ENCODE data around the gene FICD.
A peak's percentile ranks its signal among the peaks of the same experiment; 100 is the strongest.

Gene FICD

GRCh38 chr12:108507971-108508642 lies 7.0 kb upstream of the FICD start:
- H3K4me3 ChIP-seq (ENCODE audit: low read depth in 1 of 2, low read length in 2 of 2), result no peak overlapping the region
- H3K4me1 ChIP-seq (ENCODE audit: insufficient read depth, low read length), result no peaks in the 10 kb centered on the region
- H3K9ac ChIP-seq (ENCODE audit: low read length), result no peak overlapping the region
- no peak overlapping the region for H3K27ac ChIP-seq (ENCODE audit: low read depth, low read length)
- H3K36me3 ChIP-seq (ENCODE audit: insufficient read depth, low read length), result no peaks in the 10 kb centered on the region
- no peaks in the 10 kb centered on the region for H3K9me3 ChIP-seq (ENCODE audit: low read length)
- no peaks in the 10 kb centered on the region for H3K27me3 ChIP-seq (ENCODE audit: control insufficient read depth in 1 of 2, insufficient read depth in 2 of 2, low read length in 2 of 2)

GRCh38 chr12:108509806-108510205 lies 5.3 kb upstream of the FICD start:
- Histone ChIP-seq H3K4me1 (ENCODE audit: insufficient read depth, low read length) (no peaks in the 10 kb centered on the region), H3K36me3 (ENCODE audit: insufficient read depth, low read length) (no peaks in the 10 kb centered on the region), H3K9ac (ENCODE audit: low read length) (no peak overlapping the region), H3K9me3 (ENCODE audit: low read length) (no peaks in the 10 kb centered on the region), H3K27ac (ENCODE audit: low read depth, low read length) (no peak overlapping the region), H3K4me3 (ENCODE audit: low read depth in 1 of 2, low read length in 2 of 2) (no peak overlapping the region), H3K27me3 (ENCODE audit: control insufficient read depth in 1 of 2, insufficient read depth in 2 of 2, low read length in 2 of 2) (no peaks in the 10 kb centered on the region)

- Histone ChIP-seq H3K4me3 (ENCODE audit: low read depth in 1 of 2, low read length in 2 of 2) (no peak overlapping the region), H3K36me3 (ENCODE audit: insufficient read depth, low read length) (no peaks in the 10 kb centered on the region), H3K4me1 (ENCODE audit: insufficient read depth, low read length) (peaks cover 4% of the 10 kb centered on the region), H3K9ac (ENCODE audit: low read length) (no peak overlapping the region), H3K9me3 (ENCODE audit: low read length) (no peaks in the 10 kb centered on the region), H3K27me3 (ENCODE audit: control insufficient read depth in 1 of 2, insufficient read depth in 2 of 2, low read length in 2 of 2) (no peaks in the 10 kb centered on the region), H3K27ac (ENCODE audit: low read depth, low read length) (no peak overlapping the region)
Observed at GRCh38 chr12:108510836-108511235, 4.2 kb upstream of the FICD start.

GRCh38 chr12:108511633-108512540 lies 3.2 kb upstream of the FICD start:
- peaks cover 12% of the 10 kb centered on the region for H3K4me1 ChIP-seq (ENCODE audit: insufficient read depth, low read length)
- H3K36me3 ChIP-seq (ENCODE audit: insufficient read depth, low read length), result no peaks in the 10 kb centered on the region
- no peak overlapping the region for H3K27ac ChIP-seq (ENCODE audit: low read depth, low read length)
- H3K27me3 ChIP-seq (ENCODE audit: control insufficient read depth in 1 of 2, insufficient read depth in 2 of 2, low read length in 2 of 2), result no peaks in the 10 kb centered on the region
- H3K9ac ChIP-seq (ENCODE audit: low read length), result no peak overlapping the region
- no peak overlapping the region for H3K4me3 ChIP-seq (ENCODE audit: low read depth in 1 of 2, low read length in 2 of 2)
- H3K9me3 ChIP-seq (ENCODE audit: low read length), result no peaks in the 10 kb centered on the region

GRCh38 chr12:108514468-108514972 lies 557 bp upstream of the FICD start:
- peaks cover 19% of the 10 kb centered on the region for H3K36me3 ChIP-seq (ENCODE audit: insufficient read depth, low read length)
- H3K9ac ChIP-seq (ENCODE audit: low read length), result no peak overlapping the region
- peaks cover 12% of the 10 kb centered on the region for H3K4me1 ChIP-seq (ENCODE audit: insufficient read depth, low read length)
- H3K9me3 ChIP-seq (ENCODE audit: low read length), result no peaks in the 10 kb centered on the region
- peak overlapping the region in 1 of 2 donors; percentile 92 for H3K4me3 ChIP-seq (ENCODE audit: low read depth in 1 of 2, low read length in 2 of 2)
- no peak overlapping the region for H3K27ac ChIP-seq (ENCODE audit: low read depth, low read length)
- H3K27me3 ChIP-seq (ENCODE audit: control insufficient read depth in 1 of 2, insufficient read depth in 2 of 2, low read length in 2 of 2), result no peaks in the 10 kb centered on the region

GRCh38 chr12:108515916-108516315 lies 839 bp downstream of the FICD start:
- Histone ChIP-seq H3K9ac (ENCODE audit: low read length) (peak overlapping the region; percentile 71), H3K4me3 (ENCODE audit: low read depth in 1 of 2, low read length in 2 of 2) (peak overlapping the region; percentile 83 to 92), H3K36me3 (ENCODE audit: insufficient read depth, low read length) (peaks cover 28% of the 10 kb centered on the region), H3K4me1 (ENCODE audit: insufficient read depth, low read length) (peaks cover 12% of the 10 kb centered on the region), H3K27ac (ENCODE audit: low read depth, low read length) (peak overlapping the region; percentile 74), H3K27me3 (ENCODE audit: control insufficient read depth in 1 of 2, insufficient read depth in 2 of 2, low read length in 2 of 2) (no peaks in the 10 kb centered on the region), H3K9me3 (ENCODE audit: low read length) (no peaks in the 10 kb centered on the region)

- H3K9me3 ChIP-seq (ENCODE audit: low read length), result no peaks in the 10 kb centered on the region
- peaks cover 12% of the 10 kb centered on the region for H3K4me1 ChIP-seq (ENCODE audit: insufficient read depth, low read length)
- peaks cover 36% of the 10 kb centered on the region for H3K36me3 ChIP-seq (ENCODE audit: insufficient read depth, low read length)
- H3K9ac ChIP-seq (ENCODE audit: low read length), result peak overlapping the region; percentile 71
- no peak overlapping the region for H3K27ac ChIP-seq (ENCODE audit: low read depth, low read length)
- H3K4me3 ChIP-seq (ENCODE audit: low read depth in 1 of 2, low read length in 2 of 2), result no peak overlapping the region
- no peaks in the 10 kb centered on the region for H3K27me3 ChIP-seq (ENCODE audit: control insufficient read depth in 1 of 2, insufficient read depth in 2 of 2, low read length in 2 of 2)
Observed at GRCh38 chr12:108516511-108517275, 1.6 kb downstream of the FICD start.

GRCh38 chr12:108517288-108518100 lies 2.4 kb downstream of the FICD start:
- Histone ChIP-seq H3K27me3 (ENCODE audit: control insufficient read depth in 1 of 2, insufficient read depth in 2 of 2, low read length in 2 of 2) (no peaks in the 10 kb centered on the region), H3K27ac (ENCODE audit: low read depth, low read length) (no peak overlapping the region), H3K36me3 (ENCODE audit: insufficient read depth, low read length) (peaks cover 42% of the 10 kb centered on the region), H3K4me3 (ENCODE audit: low read depth in 1 of 2, low read length in 2 of 2) (no peak overlapping the region), H3K4me1 (ENCODE audit: insufficient read depth, low read length) (peaks cover 12% of the 10 kb centered on the region), H3K9ac (ENCODE audit: low read length) (no peak overlapping the region), H3K9me3 (ENCODE audit: low read length) (no peaks in the 10 kb centered on the region)

- no peak overlapping the region for H3K4me3 ChIP-seq (ENCODE audit: low read depth in 1 of 2, low read length in 2 of 2)
- no peak overlapping the region for H3K27ac ChIP-seq (ENCODE audit: low read depth, low read length)
- no peaks in the 10 kb centered on the region for H3K9me3 ChIP-seq (ENCODE audit: low read length)
- peaks cover 12% of the 10 kb centered on the region for H3K4me1 ChIP-seq (ENCODE audit: insufficient read depth, low read length)
- H3K9ac ChIP-seq (ENCODE audit: low read length), result no peak overlapping the region
- peaks cover 49% of the 10 kb centered on the region for H3K36me3 ChIP-seq (ENCODE audit: insufficient read depth, low read length)
- no peaks in the 10 kb centered on the region for H3K27me3 ChIP-seq (ENCODE audit: control insufficient read depth in 1 of 2, insufficient read depth in 2 of 2, low read length in 2 of 2)
Observed at GRCh38 chr12:108518101-108518715, 3.1 kb downstream of the FICD start.

GRCh38 chr12:108518716-108519496 lies 3.8 kb downstream of the FICD start:
- no peaks in the 10 kb centered on the region for H3K9me3 ChIP-seq (ENCODE audit: low read length)
- no peak overlapping the region for H3K27ac ChIP-seq (ENCODE audit: low read depth, low read length)
- no peaks in the 10 kb centered on the region for H3K27me3 ChIP-seq (ENCODE audit: control insufficient read depth in 1 of 2, insufficient read depth in 2 of 2, low read length in 2 of 2)
- peaks cover 12% of the 10 kb centered on the region for H3K4me1 ChIP-seq (ENCODE audit: insufficient read depth, low read length)
- H3K4me3 ChIP-seq (ENCODE audit: low read depth in 1 of 2, low read length in 2 of 2), result no peak overlapping the region
- peaks cover 55% of the 10 kb centered on the region for H3K36me3 ChIP-seq (ENCODE audit: insufficient read depth, low read length)
- no peak overlapping the region for H3K9ac ChIP-seq (ENCODE audit: low read length)
